Putamen (tissue), 1 donor: ENCODE results near the gene CFP.
A peak's percentile ranks its signal among the peaks of the same experiment; 100 is the strongest.
"Not testable (repeated sequence)": the region's sequence is repeated elsewhere in the genome, so short reads cannot be mapped to it uniquely, and the experiment has no call there.

Experiments
- DNase-seq: peaks from one replicate; pipeline ENCODE4 v3.0.0-alpha.2; 2016; ENCODE audit warnings: low spot score

Gene CFP

GRCh38 chrX:47629419-47630200 is at the start of gene CFP:
CFP (minus strand) TSS chrX:47629930; CDS start chrX:47629844, 86 bp downstream.
- no peak for DNase-seq

- not testable (repeated sequence) for DNase-seq
Measured at GRCh38 chrX:47675959-47676859, 46.5 kb upstream of the CFP start.

- DNase-seq = no peak
Measured at GRCh38 chrX:47674776-47675175, 45.0 kb upstream of the CFP start.

GRCh38 chrX:47665797-47666196 is 36.1 kb upstream of the CFP start:
- DNase-seq = not testable (repeated sequence)

GRCh38 chrX:47664737-47665136 is 35.0 kb upstream of the CFP start:
- no peak for DNase-seq

GRCh38 chrX:47662144-47662657 is 32.5 kb upstream of the CFP start:
- no peak for DNase-seq

GRCh38 chrX:47661539-47661938 is 31.8 kb upstream of the CFP start:
- no peak for DNase-seq

GRCh38 chrX:47659421-47659726 is 29.6 kb upstream of the CFP start:
- DNase-seq = no peak

- DNase-seq = peak; percentile 91
Measured at GRCh38 chrX:47658684-47659420, 29.1 kb upstream of the CFP start, which contains the start of gene UXT. UXT (minus strand) TSS chrX:47659180; CDS start chrX:47658927, 253 bp downstream.

GRCh38 chrX:47658301-47658683 is 28.6 kb upstream of the CFP start:
- DNase-seq = no peak

- DNase-seq = no peak
Measured at GRCh38 chrX:47651043-47651905, 21.5 kb upstream of the CFP start.

- peak; percentile 98 for DNase-seq
Measured at GRCh38 chrX:47650164-47651042, 20.7 kb upstream of the CFP start, which contains the start of gene ELK1. ELK1 (minus strand) TSS chrX:47650563; CDS start chrX:47641441, 9,122 bp downstream.

GRCh38 chrX:47649781-47650163 is 20.0 kb upstream of the CFP start:
- no peak for DNase-seq

GRCh38 chrX:47649271-47649670 is 19.5 kb upstream of the CFP start:
- DNase-seq = no peak

GRCh38 chrX:47648376-47648775 is 18.6 kb upstream of the CFP start:
- no peak for DNase-seq

- no peak for DNase-seq
Measured at GRCh38 chrX:47646636-47647035, 16.9 kb upstream of the CFP start.

- DNase-seq = no peak
Measured at GRCh38 chrX:47645530-47645929, 15.8 kb upstream of the CFP start.

GRCh38 chrX:47644557-47645091 is 14.9 kb upstream of the CFP start:
- DNase-seq = no peak

- no peak for DNase-seq
Measured at GRCh38 chrX:47643926-47644325, 14.2 kb upstream of the CFP start.

- DNase-seq = no peak
Measured at GRCh38 chrX:47638816-47639215, 9.1 kb upstream of the CFP start.
